BLaER1 (cell line): Measurements from ENCODE around the gene GAGE12G.
"Not testable (repeated sequence)": the region's sequence is repeated elsewhere in the genome, so short reads cannot be mapped to it uniquely, and the experiment has no call there.

Source experiments
- H3K27ac ChIP-seq: shearing (Covaris generic); formaldehyde crosslinking; 2 replicates; pipeline ENCODE4 v1.8.1; 2022
- H3K27me3 ChIP-seq: shearing (Covaris generic); formaldehyde crosslinking; 2 replicates; pipeline ENCODE4 v1.8.1; 2022
- H3K36me3 ChIP-seq: shearing (Covaris generic); formaldehyde crosslinking; 2 replicates; pipeline ENCODE4 v1.8.1; 2022
- H3K4me1 ChIP-seq: shearing (Covaris generic); formaldehyde crosslinking; 2 replicates; pipeline ENCODE4 v1.8.1; 2022
- H3K4me2 ChIP-seq: shearing (Covaris generic); formaldehyde crosslinking; 2 replicates; pipeline ENCODE4 v1.8.1; 2022
- H3K4me3 ChIP-seq: shearing (Covaris generic); formaldehyde crosslinking; 2 replicates; pipeline ENCODE4 v1.8.1; 2022
- H3K9ac ChIP-seq: shearing (Covaris generic); formaldehyde crosslinking; 2 replicates; pipeline ENCODE4 v1.8.1; 2022
- H3K9me3 ChIP-seq: shearing (Covaris generic); formaldehyde crosslinking; 2 replicates; pipeline ENCODE4 v1.8.1; 2022
- H4K20me1 ChIP-seq: shearing (Covaris generic); formaldehyde crosslinking; 2 replicates; pipeline ENCODE4 v1.8.1; 2022

Gene GAGE12G

GRCh38 chrX:49570100-49570499, at the start of gene GAGE12G:
Gene GAGE12G, plus strand, starts transcription at chrX:49570400. Its CDS starts 1,155 bp downstream, at chrX:49571555.
- not testable (repeated sequence) for H3K36me3 ChIP-seq, H3K9ac ChIP-seq, H3K27ac ChIP-seq, H3K4me1 ChIP-seq, H4K20me1 ChIP-seq, H3K4me2 ChIP-seq, H3K27me3 ChIP-seq, H3K9me3 ChIP-seq, H3K4me3 ChIP-seq

- H3K36me3 ChIP-seq, H3K9ac ChIP-seq, H3K27ac ChIP-seq, H3K27me3 ChIP-seq, H3K9me3 ChIP-seq, H4K20me1 ChIP-seq, H3K4me3 ChIP-seq, H3K4me1 ChIP-seq, H3K4me2 ChIP-seq: not testable (repeated sequence)
Measured at GRCh38 chrX:49531877-49532276, 38.3 kb upstream of the GAGE12G start, which contains the start of gene GAGE12C. Gene GAGE12C, plus strand, starts transcription at chrX:49532177. Its CDS starts 1,155 bp downstream, at chrX:49533332.

- H4K20me1 ChIP-seq, H3K9me3 ChIP-seq, H3K4me3 ChIP-seq, H3K27me3 ChIP-seq, H3K27ac ChIP-seq, H3K9ac ChIP-seq, H3K4me2 ChIP-seq, H3K36me3 ChIP-seq, H3K4me1 ChIP-seq: not testable (repeated sequence)
Measured at GRCh38 chrX:49541433-49541832, 28.8 kb upstream of the GAGE12G start, which contains the start of gene GAGE12D. Gene GAGE12D, plus strand, starts transcription at chrX:49541733. Its CDS starts 1,155 bp downstream, at chrX:49542888.

GRCh38 chrX:49550989-49551388, 19.2 kb upstream of the GAGE12G start, which contains the start of gene GAGE12E:
Gene GAGE12E, plus strand, starts transcription at chrX:49551289. Its CDS starts 1,155 bp downstream, at chrX:49552444.
- H3K9ac ChIP-seq, H3K36me3 ChIP-seq, H3K9me3 ChIP-seq, H3K27me3 ChIP-seq, H4K20me1 ChIP-seq, H3K27ac ChIP-seq, H3K4me3 ChIP-seq, H3K4me2 ChIP-seq, H3K4me1 ChIP-seq: not testable (repeated sequence)

GRCh38 chrX:49560542-49560941, 9.7 kb upstream of the GAGE12G start, which contains the start of gene GAGE12F:
Gene GAGE12F, plus strand, starts transcription at chrX:49560842. Its CDS starts 1,155 bp downstream, at chrX:49561997.
- not testable (repeated sequence) for H4K20me1 ChIP-seq, H3K4me3 ChIP-seq, H3K4me1 ChIP-seq, H3K9ac ChIP-seq, H3K36me3 ChIP-seq, H3K4me2 ChIP-seq, H3K27ac ChIP-seq, H3K9me3 ChIP-seq, H3K27me3 ChIP-seq

- H3K36me3 ChIP-seq, H3K4me2 ChIP-seq, H3K27me3 ChIP-seq, H3K4me1 ChIP-seq, H3K27ac ChIP-seq, H3K4me3 ChIP-seq, H4K20me1 ChIP-seq, H3K9me3 ChIP-seq, H3K9ac ChIP-seq: not testable (repeated sequence)
Measured at GRCh38 chrX:49568728-49569127, 1.5 kb upstream of the GAGE12G start.

GRCh38 chrX:49569152-49569551, 1.0 kb upstream of the GAGE12G start:
- H3K4me3 ChIP-seq, H3K9me3 ChIP-seq, H3K9ac ChIP-seq, H3K27ac ChIP-seq, H3K4me2 ChIP-seq, H3K36me3 ChIP-seq, H3K4me1 ChIP-seq, H4K20me1 ChIP-seq, H3K27me3 ChIP-seq: not testable (repeated sequence)

- not testable (repeated sequence) for H3K9me3 ChIP-seq, H3K9ac ChIP-seq, H3K27me3 ChIP-seq, H3K27ac ChIP-seq, H3K4me1 ChIP-seq, H3K4me2 ChIP-seq, H4K20me1 ChIP-seq, H3K36me3 ChIP-seq, H3K4me3 ChIP-seq
Measured at GRCh38 chrX:49579649-49580048, 9.4 kb downstream of the GAGE12G start, which contains the start of gene GAGE12H. Gene GAGE12H, plus strand, starts transcription at chrX:49579949. Its CDS starts 1,155 bp downstream, at chrX:49581104.

- not testable (repeated sequence) for H3K27me3 ChIP-seq, H4K20me1 ChIP-seq, H3K36me3 ChIP-seq, H3K27ac ChIP-seq, H3K4me2 ChIP-seq, H3K4me3 ChIP-seq, H3K9ac ChIP-seq, H3K4me1 ChIP-seq, H3K9me3 ChIP-seq
Measured at GRCh38 chrX:49589196-49589595, 19.0 kb downstream of the GAGE12G start, which contains the start of gene GAGE2A. Gene GAGE2A, plus strand, starts transcription at chrX:49589496. Its CDS starts 1,155 bp downstream, at chrX:49590651.

GRCh38 chrX:49589769-49590478, 19.7 kb downstream of the GAGE12G start:
- not testable (repeated sequence) for H3K4me1 ChIP-seq, H3K36me3 ChIP-seq, H3K9ac ChIP-seq, H3K9me3 ChIP-seq, H3K4me2 ChIP-seq, H3K4me3 ChIP-seq, H3K27me3 ChIP-seq, H4K20me1 ChIP-seq, H3K27ac ChIP-seq

- H3K4me3 ChIP-seq, H3K9me3 ChIP-seq, H3K4me1 ChIP-seq, H4K20me1 ChIP-seq, H3K36me3 ChIP-seq, H3K27ac ChIP-seq, H3K9ac ChIP-seq, H3K4me2 ChIP-seq, H3K27me3 ChIP-seq: not testable (repeated sequence)
Measured at GRCh38 chrX:49590488-49590887, 20.3 kb downstream of the GAGE12G start.

- not testable (repeated sequence) for H3K4me1 ChIP-seq, H3K27ac ChIP-seq, H3K4me3 ChIP-seq, H3K9ac ChIP-seq, H3K9me3 ChIP-seq, H3K36me3 ChIP-seq, H3K4me2 ChIP-seq, H4K20me1 ChIP-seq, H3K27me3 ChIP-seq
Measured at GRCh38 chrX:49598720-49599119, 28.5 kb downstream of the GAGE12G start, which contains the start of gene GAGE1. Gene GAGE1, plus strand, starts transcription at chrX:49599020. Its CDS starts 1,155 bp downstream, at chrX:49600175.
